ENCODE results near the gene ARL5B.

GRCh38 chr10:18660816-18661431, 1.7 kb downstream of the ARL5B start:
- no peak for TF ChIP-seq CTCF (IDR thresholded peaks at IDR 0.05; ENCODE audit: insufficient read depth, low read depth, low read length)
- TF ChIP-seq EZH2 (IDR thresholded peaks at IDR 0.05; ENCODE audit: insufficient read depth, low read length): no peak
